ENCODE data around the gene UBE2J1. TPM values are rescaled to one million over a fixed set of nuclear protein-coding genes. Genes with fewer than 3 reads are reported as not detected.
"Not testable (repeated sequence)": the region's sequence is repeated elsewhere in the genome, so short reads cannot be mapped to it uniquely, and the experiment has no call there.

UBE2J1 gene
- polyA plus RNA-seq (2012; ENCODE audit: insufficient read depth, insufficient read length, low read depth), result 17.8 TPM

GRCh38 chr6:89352278-89353117 lies at the start of gene UBE2J1:
TSS of gene UBE2J1 (minus strand) at chr6:89352722. CDS start at chr6:89352569, 153 bp downstream.
- Histone ChIP-seq H3K4me1 (peaks cover 6% of the 10 kb centered on the region), H3K27me3 (no peaks in the 10 kb centered on the region), H3K36me3 (no peaks in the 10 kb centered on the region), H3K4me3 (ENCODE audit: low read depth, low read length) (peak within 1 kb of the TSS; percentile 93), H3K9me3 (no peaks in the 10 kb centered on the region)
- no peak for TF ChIP-seq CTCF (IDR thresholded peaks at IDR 0.05; ENCODE audit: low read depth, low read length)
- peak; percentile 93 for DNase-seq

- Histone ChIP-seq H3K27me3 (no peaks in the 10 kb centered on the region), H3K36me3 (no peaks in the 10 kb centered on the region), H3K4me1 (no peaks in the 10 kb centered on the region), H3K9me3 (no peaks in the 10 kb centered on the region), H3K4me3 (ENCODE audit: low read depth, low read length) (no peak overlapping the region)
- DNase-seq, result no peak
- TF ChIP-seq CTCF (IDR thresholded peaks at IDR 0.05; ENCODE audit: low read depth, low read length), result no peak
These were observed 48.4 kb upstream of the UBE2J1 start for GRCh38 chr6:89400912-89401399.

GRCh38 chr6:89400050-89400449 lies 47.5 kb upstream of the UBE2J1 start:
- H3K4me3 ChIP-seq (ENCODE audit: low read depth, low read length), result no peak overlapping the region
- no peaks in the 10 kb centered on the region for H3K9me3 ChIP-seq
- no peak for DNase-seq
- no peaks in the 10 kb centered on the region for H3K4me1 ChIP-seq
- no peaks in the 10 kb centered on the region for H3K27me3 ChIP-seq
- no peak for TF ChIP-seq CTCF (IDR thresholded peaks at IDR 0.05; ENCODE audit: low read depth, low read length)
- H3K36me3 ChIP-seq, result no peaks in the 10 kb centered on the region

- no peak for DNase-seq
- H3K9me3 ChIP-seq, result no peaks in the 10 kb centered on the region
- no peak for TF ChIP-seq CTCF (IDR thresholded peaks at IDR 0.05; ENCODE audit: low read depth, low read length)
These were observed 46.4 kb upstream of the UBE2J1 start for GRCh38 chr6:89398762-89399525.

GRCh38 chr6:89397884-89398283 lies 45.4 kb upstream of the UBE2J1 start:
- H3K27me3 ChIP-seq; H3K36me3 ChIP-seq; H3K4me3 ChIP-seq (ENCODE audit: low read depth, low read length); H3K9me3 ChIP-seq; DNase-seq; H3K4me1 ChIP-seq: not testable (repeated sequence)

More at GRCh38 chr6:89398762-89399525, 46.4 kb upstream of the UBE2J1 start:
- H3K4me1 ChIP-seq, result no peaks in the 10 kb centered on the region
- H3K27me3 ChIP-seq, result no peaks in the 10 kb centered on the region
- no peaks in the 10 kb centered on the region for H3K36me3 ChIP-seq
- H3K4me3 ChIP-seq (ENCODE audit: low read depth, low read length), result no peak overlapping the region

- Histone ChIP-seq H3K36me3 (no peaks in the 10 kb centered on the region), H3K4me3 (ENCODE audit: low read depth, low read length) (no peak overlapping the region), H3K27me3 (no peaks in the 10 kb centered on the region), H3K4me1 (no peaks in the 10 kb centered on the region), H3K9me3 (no peaks in the 10 kb centered on the region)
- TF ChIP-seq CTCF (IDR thresholded peaks at IDR 0.05; ENCODE audit: low read depth, low read length), result no peak
- DNase-seq, result no peak
These were observed 41.1 kb upstream of the UBE2J1 start for GRCh38 chr6:89393659-89394058.
